Suppressor macrophage treated with lipopolysaccharide for 1 hour (primary cell): ENCODE data around the gene NCL.
A peak's percentile ranks its signal among the peaks of the same experiment; 100 is the strongest.
"Not testable (repeated sequence)": the region's sequence is repeated elsewhere in the genome, so short reads cannot be mapped to it uniquely, and the experiment has no call there.

Experiments used
- DNase-seq, 3 donors: peaks; one replicate each; pipeline ENCODE4 v3.0.0-alpha.2; 2020 to 2022

The NCL gene

DNA sequence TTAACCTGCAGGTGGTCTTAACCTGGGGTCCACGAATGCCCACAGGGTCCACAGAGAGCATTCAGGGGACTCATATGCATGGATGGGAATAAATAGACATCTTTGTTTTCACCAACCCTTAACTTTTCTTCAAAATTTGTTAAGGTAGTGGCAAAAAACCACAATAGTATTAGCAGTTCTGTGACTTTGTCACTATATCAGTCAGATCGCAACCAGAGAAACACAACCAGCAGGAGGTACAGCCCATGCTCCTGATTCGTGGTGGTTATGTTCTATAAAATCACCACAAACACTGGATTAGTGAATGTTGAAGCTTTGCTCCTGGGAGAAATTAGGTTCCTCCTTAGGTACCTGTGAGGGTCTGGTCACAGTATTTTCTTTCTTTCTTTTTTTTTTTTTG lies 37.2 kb downstream of the NCL start:
- DNase-seq = no peak

DNA sequence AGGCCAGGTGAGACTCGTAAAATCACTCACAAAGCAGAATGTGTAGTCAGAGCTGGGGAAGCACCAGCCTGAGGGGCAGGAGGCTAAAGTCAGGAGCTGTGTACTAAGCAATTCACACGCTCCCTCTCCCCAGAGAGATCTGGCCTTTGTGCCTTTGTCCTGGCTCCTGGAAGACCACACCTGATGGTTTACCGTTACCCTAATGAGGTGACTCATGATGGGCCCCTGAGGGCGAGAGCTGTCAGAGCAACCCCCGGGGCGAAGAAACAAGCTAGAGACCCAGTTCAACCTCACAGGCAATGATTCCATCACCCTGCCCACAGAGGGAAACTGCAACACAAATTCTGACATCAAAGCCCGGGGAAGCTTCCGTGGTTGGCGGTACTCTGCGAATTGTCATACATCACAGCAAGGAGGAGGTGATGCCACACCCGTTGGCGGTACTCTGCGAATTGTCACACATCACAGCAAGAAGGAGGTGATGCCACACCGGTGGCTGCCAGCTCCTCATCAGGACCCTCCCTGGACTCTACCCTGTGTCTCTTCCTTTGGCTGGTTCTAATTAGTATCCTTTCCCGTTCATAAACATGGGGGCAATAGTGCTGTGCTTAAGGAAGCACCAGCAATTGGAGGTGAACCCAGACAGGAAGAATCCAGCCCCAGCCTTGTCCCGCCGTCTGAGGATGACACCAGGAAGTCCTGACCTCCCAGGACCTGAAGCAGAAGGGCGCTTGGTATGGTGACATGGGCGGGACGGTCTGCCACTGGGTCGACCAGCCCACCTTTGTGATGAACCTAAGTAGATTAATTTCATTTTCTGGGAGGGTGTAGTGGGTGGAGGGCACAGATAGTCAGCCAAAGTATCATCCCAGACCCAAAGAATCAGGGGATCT lies 38.2 kb downstream of the NCL start:
- no peak for DNase-seq

DNA sequence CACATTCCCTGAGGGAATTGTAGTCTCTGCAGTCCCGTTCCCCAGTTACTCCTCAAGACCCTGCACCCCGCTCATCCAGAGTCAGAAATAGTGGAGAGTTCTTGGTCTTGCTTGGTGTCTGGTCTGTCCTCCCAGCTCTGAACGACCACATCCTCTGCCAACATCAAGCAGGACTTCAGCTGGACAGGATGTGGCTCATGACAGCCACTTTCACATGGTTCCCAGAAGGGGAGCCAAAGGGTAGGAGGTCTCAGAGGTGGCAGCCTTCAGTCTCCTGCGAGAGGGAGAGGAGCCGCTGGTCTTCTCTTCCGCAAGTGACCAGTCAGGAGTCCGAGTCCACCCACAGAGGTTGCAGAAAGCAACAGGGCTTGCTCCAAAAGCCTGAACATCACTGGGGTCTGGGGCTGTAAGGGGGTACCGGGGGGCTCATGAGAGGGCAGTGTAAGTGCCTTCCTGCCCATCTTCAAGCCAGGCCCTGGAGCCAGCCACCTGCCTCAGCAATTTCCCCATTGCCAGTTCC lies 38.9 kb downstream of the NCL start:
- no peak for DNase-seq

GRCh38 chr2:231423176-231423575 lies 41.1 kb downstream of the NCL start:
- no peak for DNase-seq

GRCh38 chr2:231422056-231422455 lies 42.2 kb downstream of the NCL start:
- DNase-seq = no peak

- DNase-seq = no peak
These were observed 43.2 kb downstream of the NCL start for GRCh38 chr2:231421051-231421580.

DNA sequence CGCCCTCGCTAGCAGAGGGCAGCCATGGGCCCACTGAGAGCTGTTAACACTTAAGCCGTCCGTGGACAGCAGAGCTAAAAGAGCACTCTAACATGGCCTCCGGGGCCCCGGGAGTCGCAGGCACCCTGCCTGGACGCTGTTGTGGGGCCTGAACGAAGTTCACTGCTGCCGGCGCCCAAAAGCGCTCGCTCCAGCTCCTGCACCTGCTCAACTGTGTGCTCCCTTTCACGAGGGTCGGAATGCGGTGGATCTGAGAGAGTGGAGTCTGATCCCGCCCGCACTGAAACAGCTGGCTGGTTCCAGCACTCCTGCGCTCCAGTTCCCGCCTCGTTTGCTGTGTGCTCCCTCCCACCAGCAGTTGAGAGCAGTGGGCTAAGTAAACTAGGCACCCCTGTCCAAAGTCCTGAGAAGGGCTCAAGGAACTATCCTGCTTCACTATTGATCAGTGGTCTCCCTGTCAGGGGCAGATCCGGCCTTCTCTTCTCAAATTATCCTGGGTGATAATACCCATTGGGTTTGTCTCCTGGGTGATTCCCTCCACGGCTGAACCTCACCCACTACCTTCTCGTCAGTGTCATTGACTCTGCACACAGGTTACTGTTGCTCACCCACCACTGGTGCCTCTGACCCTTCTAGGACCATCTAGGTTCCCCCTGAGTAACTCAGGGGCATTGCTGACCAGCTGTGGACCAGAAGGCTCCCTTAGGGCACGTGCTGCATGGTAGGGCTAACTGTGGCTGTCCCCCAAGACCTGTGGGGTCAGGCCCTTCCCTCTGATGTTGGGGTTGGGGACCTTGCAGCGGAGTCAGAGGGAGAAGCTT lies 45.3 kb downstream of the NCL start:
- DNase-seq = no peak

GRCh38 chr2:231415029-231415428 lies 49.3 kb downstream of the NCL start:
- no peak for DNase-seq

- no peak for DNase-seq
These were observed 50.3 kb downstream of the NCL start for GRCh38 chr2:231413921-231414476.

- DNase-seq = no peak
These were observed 50.8 kb downstream of the NCL start for GRCh38 chr2:231413456-231413855.

DNA sequence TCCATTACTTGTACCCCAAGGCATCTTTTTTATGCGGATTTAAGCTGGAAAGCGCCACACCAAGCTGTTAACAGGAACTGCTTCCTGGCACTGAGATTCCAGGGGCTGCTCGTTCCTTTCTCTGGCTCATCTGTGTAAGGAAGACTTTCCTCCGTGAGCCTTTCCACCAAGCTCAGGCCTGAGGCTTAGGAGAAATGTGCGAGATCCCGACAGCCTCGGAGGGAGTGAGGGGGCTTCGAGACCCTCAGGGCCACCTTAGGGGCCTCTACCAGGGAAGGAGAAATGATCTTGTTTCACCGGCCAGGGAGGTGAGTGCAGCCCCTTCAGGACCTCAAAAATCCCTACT lies 51.7 kb downstream of the NCL start:
- no peak for DNase-seq

DNA sequence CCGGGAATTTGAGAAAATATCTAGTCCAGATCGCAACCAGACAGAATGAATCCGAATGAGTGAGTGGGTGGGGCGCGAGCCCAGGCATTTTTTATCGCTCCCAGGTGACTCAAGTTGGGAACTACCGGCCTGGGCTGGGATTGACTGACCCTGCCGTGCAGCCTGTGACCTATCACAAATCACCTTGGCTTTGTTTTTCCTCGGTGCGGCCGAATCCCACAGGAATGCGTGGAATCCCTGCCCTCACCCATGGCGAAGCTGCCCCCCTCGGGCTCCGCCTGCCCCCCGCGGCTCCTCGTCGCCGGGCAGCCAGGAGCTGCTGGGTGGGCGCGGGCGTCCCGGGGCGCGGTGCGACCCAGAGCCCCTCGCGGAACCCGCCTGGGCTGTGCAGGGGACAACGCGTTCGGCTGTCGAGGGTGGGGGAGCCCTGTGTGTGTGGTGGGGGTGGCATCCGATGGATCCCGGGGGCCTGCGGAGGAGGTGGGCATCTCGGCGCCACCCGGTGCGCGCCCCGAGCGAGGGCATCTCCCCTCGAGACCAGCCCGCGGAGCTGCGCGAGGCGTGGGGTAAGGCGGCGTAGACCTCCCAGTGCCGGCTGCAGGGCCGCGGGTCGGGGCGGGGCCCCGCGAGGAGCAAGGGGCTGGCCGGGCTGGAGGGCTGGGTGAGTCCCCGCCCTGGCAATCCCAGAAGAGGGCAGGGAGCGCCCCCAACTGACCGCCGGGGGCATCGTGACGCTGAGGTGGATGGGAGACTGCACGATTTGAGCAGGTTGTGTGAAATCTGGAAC lies 52.3 kb downstream of the NCL start:
- DNase-seq = peak; percentile 85 to 94 (median 89)

- no peak for DNase-seq
These were observed 53.0 kb downstream of the NCL start for GRCh38 chr2:231411237-231411636.

GRCh38 chr2:231410293-231411004 lies 53.8 kb downstream of the NCL start:
- no peak for DNase-seq

- DNase-seq = no peak
These were observed 54.5 kb downstream of the NCL start for GRCh38 chr2:231409776-231410175.

DNA sequence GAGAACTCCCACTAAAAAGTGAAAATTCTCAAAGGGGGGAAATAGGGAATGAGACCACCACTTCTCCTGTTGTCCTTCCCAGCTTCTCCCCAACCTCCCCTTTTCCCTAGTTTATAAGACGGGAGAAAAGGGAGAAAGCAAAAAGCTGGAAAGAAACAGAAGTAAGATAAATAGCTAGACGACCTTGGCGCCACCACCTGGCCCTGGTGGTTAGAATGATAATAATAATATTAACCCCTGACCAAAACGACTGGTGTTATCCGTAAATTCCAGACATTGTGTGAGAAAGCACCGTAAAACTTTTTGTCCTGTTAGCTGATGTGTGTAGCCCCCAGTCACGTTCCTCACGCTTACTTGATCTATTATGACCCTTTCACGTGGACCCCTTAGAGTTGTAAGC lies 56.0 kb downstream of the NCL start:
- DNase-seq = not testable (repeated sequence)

DNA sequence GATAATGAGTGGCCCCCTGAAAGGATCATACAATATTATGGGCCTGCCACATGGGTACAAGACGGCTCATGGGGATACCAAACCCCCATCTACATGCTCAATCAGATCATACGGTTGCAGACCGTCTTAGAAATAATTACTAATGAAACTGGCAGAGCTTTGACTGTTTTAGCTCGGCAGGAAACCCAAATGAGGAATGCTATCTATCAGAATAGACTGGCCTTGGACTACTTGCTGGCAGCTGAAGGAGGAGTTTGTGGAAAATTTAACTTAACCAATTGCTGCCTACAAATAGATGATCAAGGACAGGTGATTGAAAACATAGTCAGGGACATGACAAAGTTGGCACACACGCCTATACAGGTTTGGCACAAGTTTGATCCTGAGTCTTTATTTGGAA lies 56.6 kb downstream of the NCL start:
- DNase-seq = not testable (repeated sequence)

DNA sequence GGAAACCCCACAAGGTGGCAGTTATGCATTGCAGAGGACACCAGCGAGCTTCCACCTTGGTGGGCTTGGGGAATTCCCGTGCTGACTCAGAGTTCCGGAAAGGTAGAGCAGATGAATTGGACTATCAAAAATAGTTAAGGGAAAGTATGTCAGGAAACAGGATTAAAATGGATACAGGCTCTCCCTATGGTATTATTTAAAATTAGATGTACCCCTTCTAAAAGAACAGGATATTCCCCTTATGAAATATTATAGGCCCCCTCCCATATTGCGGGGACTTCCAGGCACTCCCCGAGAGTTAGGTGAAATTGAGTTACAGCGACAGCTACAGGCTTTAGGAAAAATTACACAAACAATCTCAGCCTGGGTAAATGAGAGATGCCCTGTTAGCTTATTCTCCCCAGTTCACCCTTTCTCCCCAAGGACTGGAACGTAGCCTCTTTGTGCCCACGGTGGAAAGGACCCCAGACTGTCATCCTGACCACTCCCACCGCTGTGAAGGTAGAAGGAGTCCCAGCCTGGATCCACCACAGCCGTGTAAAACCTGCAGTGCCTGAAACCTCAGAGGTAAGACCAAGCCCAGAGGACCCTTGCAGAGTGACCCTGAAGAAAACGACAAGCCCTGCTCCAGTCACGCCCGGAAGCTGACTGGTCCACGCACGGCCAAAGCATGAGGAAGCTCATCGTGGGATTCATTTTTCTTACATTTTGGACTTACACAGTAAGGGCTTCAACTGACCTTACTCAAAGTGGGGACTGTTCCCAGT lies 58.5 kb downstream of the NCL start:
- DNase-seq = not testable (repeated sequence)

DNA sequence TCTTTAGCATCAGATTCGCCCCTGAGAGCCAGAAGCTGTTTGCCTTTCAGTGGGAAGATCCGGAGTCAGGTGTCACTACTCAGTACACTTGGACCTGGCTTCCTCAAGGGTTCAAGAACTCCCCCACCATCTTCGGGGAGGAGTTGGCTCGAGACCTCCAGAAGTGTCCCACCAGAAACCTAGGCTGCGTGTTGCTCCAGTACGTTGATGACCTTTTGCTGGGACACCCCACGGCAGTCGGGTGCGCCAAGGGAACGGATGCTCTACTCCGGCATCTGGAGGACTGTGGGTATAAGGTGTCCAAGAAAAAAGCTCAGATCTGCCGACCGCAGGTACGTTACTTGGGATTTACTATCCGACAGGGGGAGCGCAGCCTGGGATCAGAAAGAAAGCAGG lies 60.1 kb downstream of the NCL start:
- DNase-seq = not testable (repeated sequence)
